Endodermal cell (in vitro differentiated cells): ENCODE measurements around the gene LRRC17. TPM values are rescaled to one million over a fixed set of nuclear protein-coding genes. Genes with fewer than 3 reads are reported as not detected.
A peak's percentile ranks its signal among the peaks of the same experiment; 100 is the strongest.

Experiments
- DNase-seq: peaks from one replicate; pipeline ENCODE4 v3.0.0-alpha.2; 2017
- H3K27ac ChIP-seq: 2 replicates; pipeline ENCODE4 v1.5.1; 2013; ENCODE audit warnings: mild to moderate bottlenecking, low read depth, low read length, moderate library complexity
- H3K27me3 ChIP-seq: 2 replicates; pipeline ENCODE4 v1.6.1; 2013; ENCODE audit warnings: mild to moderate bottlenecking, low read length, moderate library complexity; ENCODE audit not compliant: insufficient read depth, control insufficient read depth, poor library complexity, severe bottlenecking
- H3K36me3 ChIP-seq: 2 replicates; pipeline ENCODE4 v1.7.0; 2013; ENCODE audit warnings: mild to moderate bottlenecking, low read length, moderate library complexity; ENCODE audit not compliant: control insufficient read depth, insufficient read depth
- H3K4me1 ChIP-seq: one replicate; pipeline ENCODE4 v1.7.0; 2013; ENCODE audit warnings: low read length; ENCODE audit not compliant: control insufficient read depth, insufficient read depth
- H3K4me3 ChIP-seq: 2 replicates; pipeline ENCODE4 v1.5.1; 2013; ENCODE audit warnings: mild to moderate bottlenecking, low read length, moderate library complexity
- H3K9ac ChIP-seq: 2 replicates; pipeline ENCODE4 v1.6.1; 2013; ENCODE audit warnings: mild to moderate bottlenecking, low read length, moderate library complexity; ENCODE audit not compliant: poor library complexity, severe bottlenecking; ENCODE audit errors: extremely low read depth
- H3K9me3 ChIP-seq: 2 replicates; pipeline ENCODE4 v1.6.1; 2013; ENCODE audit warnings: mild to moderate bottlenecking, low read length, moderate library complexity; ENCODE audit not compliant: control insufficient read depth
- H3K27ac Mint-ChIP-seq: 2 replicates; pipeline ENCODE4 v1.8.0; 2020; ENCODE audit warnings: mixed read lengths
- H3K27me3 Mint-ChIP-seq: 2 replicates; pipeline ENCODE4 v1.8.0; 2021; ENCODE audit warnings: mild to moderate bottlenecking, mixed read lengths; ENCODE audit not compliant: insufficient read depth
- H3K36me3 Mint-ChIP-seq: 2 replicates; pipeline ENCODE4 v1.8.0; 2020; ENCODE audit warnings: low read depth, mixed read lengths
- H3K4me1 Mint-ChIP-seq: 2 replicates; pipeline ENCODE4 v1.8.0; 2020; ENCODE audit warnings: mixed read lengths
- H3K4me3 Mint-ChIP-seq: 2 replicates; pipeline ENCODE4 v1.8.0; 2020; ENCODE audit warnings: mild to moderate bottlenecking, moderate library complexity, mixed read lengths
- H3K9me3 Mint-ChIP-seq: 2 replicates; pipeline ENCODE4 v1.8.0; 2020; ENCODE audit warnings: mild to moderate bottlenecking, mixed read lengths
- WGBS, 2 experiments: methylation state at CpG; one replicate each; pipeline versions ENCODE4 v1.1.5 to v1.1.7; 2013; ENCODE audit warnings: missing lambda C conversion rate in 2 of 2, mixed read lengths in 1 of 2; ENCODE audit not compliant: insufficient coverage in 1 of 2, insufficient read length in 1 of 2; 5-methylcytosine and 5-hydroxymethylcytosine counted together
- total RNA-seq, 2 donors: library from RNA; stranded (reverse); fragmentation: NEBNext Ultra II Directional in 1 of 2; extraction: Animal tissue kit (Norgen Biotek cat#: 25700) in 1 of 2; gene quantifications; 2 replicates in 1 of 2; 3 replicates in 1 of 2; pipeline ENCODE4 v1.2.1, GENCODE V29; 2021
- TF ChIP-seq, protein P1 (sequence below): fragments of 200-600 bp; sonication (generic); conservative IDR thresholded peaks from 2 replicates; pipeline ENCODE4 v1.5.0; 2021; ENCODE audit warnings: antibody characterized with exemption, mild to moderate bottlenecking

LRRC17 gene
- total RNA-seq, 2 donors from 2014 or later: 0.18 to 0.53 TPM

DNA sequence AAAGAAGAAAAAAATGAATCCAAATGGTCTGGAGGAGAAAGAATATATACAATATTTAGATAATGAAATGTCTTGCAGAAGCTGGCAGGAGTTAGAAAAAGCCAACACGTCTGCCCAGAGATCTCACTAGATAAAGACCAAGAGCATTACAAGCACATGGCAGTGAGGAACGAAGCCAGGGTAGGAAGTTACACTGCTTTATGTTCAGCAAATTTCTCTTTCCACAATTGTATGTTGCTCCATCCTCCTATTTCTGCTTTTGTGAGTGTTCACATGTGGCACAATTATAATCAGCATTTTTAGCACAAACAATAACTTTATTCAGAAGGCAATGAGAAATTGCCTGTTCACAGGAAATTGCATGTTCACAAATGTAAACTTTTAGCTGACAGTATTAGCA is 53.7 kb downstream of the LRRC17 start:
- no peak overlapping the region for H3K27ac Mint-ChIP-seq
- TF ChIP-seq, protein P1, sequence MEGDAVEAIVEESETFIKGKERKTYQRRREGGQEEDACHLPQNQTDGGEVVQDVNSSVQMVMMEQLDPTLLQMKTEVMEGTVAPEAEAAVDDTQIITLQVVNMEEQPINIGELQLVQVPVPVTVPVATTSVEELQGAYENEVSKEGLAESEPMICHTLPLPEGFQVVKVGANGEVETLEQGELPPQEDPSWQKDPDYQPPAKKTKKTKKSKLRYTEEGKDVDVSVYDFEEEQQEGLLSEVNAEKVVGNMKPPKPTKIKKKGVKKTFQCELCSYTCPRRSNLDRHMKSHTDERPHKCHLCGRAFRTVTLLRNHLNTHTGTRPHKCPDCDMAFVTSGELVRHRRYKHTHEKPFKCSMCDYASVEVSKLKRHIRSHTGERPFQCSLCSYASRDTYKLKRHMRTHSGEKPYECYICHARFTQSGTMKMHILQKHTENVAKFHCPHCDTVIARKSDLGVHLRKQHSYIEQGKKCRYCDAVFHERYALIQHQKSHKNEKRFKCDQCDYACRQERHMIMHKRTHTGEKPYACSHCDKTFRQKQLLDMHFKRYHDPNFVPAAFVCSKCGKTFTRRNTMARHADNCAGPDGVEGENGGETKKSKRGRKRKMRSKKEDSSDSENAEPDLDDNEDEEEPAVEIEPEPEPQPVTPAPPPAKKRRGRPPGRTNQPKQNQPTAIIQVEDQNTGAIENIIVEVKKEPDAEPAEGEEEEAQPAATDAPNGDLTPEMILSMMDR: no peak

DNA sequence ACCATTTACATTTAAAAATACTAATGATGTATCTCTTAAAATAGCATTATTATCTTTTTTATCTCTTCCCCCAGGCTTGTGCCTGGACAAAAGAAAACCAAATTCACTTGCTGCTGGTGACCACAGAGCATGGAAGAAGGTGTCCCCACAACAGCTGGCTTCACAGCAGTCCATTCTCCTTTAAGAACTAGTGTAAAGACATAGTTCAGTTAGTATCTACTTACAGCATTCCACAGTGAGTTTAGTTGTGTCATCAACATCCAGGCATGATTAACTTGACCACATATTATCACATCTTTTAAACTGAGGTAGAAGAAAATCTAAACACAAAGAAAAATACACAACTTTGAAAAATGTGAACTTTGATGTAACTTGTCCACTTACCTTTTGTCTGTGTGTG is 55.0 kb downstream of the LRRC17 start:
- Histone ChIP-seq H3K36me3 (no peaks in the 10 kb centered on the region), H3K9me3 (peaks cover 5% of the 10 kb centered on the region), H3K9ac (no peak overlapping the region), H3K4me1 (no peaks in the 10 kb centered on the region), H3K27me3 (no peaks in the 10 kb centered on the region), H3K4me3 (no peak overlapping the region), H3K27ac (no peak overlapping the region)
- no peaks in the 10 kb centered on the region for H3K27me3 Mint-ChIP-seq
- no peaks in the 10 kb centered on the region for H3K36me3 Mint-ChIP-seq
- no peak for DNase-seq
- TF ChIP-seq, protein P1: no peak
- H3K4me3 Mint-ChIP-seq: no peak overlapping the region
- H3K9me3 Mint-ChIP-seq: no peaks in the 10 kb centered on the region
- H3K27ac Mint-ChIP-seq: peak overlapping the region; percentile 35
- H3K4me1 Mint-ChIP-seq: peaks cover 9% of the 10 kb centered on the region

More for the DNA sequence above, 53.7 kb downstream of the LRRC17 start:
- 96 to 98% methylated on average over 2 of the region's 2 CpGs for WGBS, 2 experiments
- no peaks in the 10 kb centered on the region for H3K36me3 Mint-ChIP-seq
- Histone ChIP-seq H3K27ac (no peak overlapping the region), H3K36me3 (no peaks in the 10 kb centered on the region), H3K9ac (no peak overlapping the region), H3K27me3 (no peaks in the 10 kb centered on the region), H3K4me3 (no peak overlapping the region), H3K9me3 (peaks cover 5% of the 10 kb centered on the region), H3K4me1 (no peaks in the 10 kb centered on the region)
- no peak for DNase-seq
- H3K27me3 Mint-ChIP-seq: no peaks in the 10 kb centered on the region
- H3K4me3 Mint-ChIP-seq: no peak overlapping the region
- H3K9me3 Mint-ChIP-seq: peaks cover 4% of the 10 kb centered on the region
- peaks cover 9% of the 10 kb centered on the region for H3K4me1 Mint-ChIP-seq

DNA sequence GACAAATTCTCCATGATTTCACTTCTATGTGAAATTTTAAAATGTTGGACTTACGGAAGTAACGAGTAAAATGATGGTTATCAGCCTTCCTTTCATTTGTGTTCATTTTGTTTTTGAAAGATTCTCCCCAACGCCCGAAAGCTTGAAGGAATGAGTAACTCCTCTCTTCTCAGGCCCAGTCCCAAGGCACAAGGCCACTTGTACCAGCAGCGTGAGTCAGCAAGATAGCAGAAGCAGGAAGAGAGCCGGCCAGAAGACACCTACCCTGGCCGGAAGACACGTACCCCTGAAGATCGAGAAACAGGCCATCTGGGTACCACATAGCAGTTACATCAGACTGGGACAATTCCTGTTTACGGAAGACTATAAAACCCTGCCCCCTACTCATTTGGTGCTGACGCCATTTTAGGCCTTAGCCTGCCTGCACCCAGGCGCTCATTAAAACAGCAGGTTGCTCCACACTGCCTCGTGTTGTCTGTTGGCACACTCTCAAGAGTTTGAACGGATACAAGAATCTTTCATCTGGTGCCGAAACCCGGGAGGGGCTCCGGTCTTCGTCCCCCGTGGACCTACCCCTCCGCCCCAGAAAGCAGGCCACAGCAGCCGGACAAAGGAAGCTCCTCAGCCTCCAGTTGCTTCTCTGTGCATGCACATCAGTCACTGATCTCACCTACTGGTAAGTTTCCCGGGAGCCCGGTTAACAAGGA is 60.4 kb downstream of the LRRC17 start:
- H3K27ac Mint-ChIP-seq: no peak overlapping the region
- no peaks in the 10 kb centered on the region for H3K4me1 ChIP-seq
- H3K36me3 ChIP-seq: no peaks in the 10 kb centered on the region
- no peaks in the 10 kb centered on the region for H3K27me3 Mint-ChIP-seq
- TF ChIP-seq, protein P1: no peak
- no peak overlapping the region for H3K4me3 Mint-ChIP-seq
- peaks cover 4% of the 10 kb centered on the region for H3K36me3 Mint-ChIP-seq
- H3K4me3 ChIP-seq: no peak overlapping the region
- peaks cover 3% of the 10 kb centered on the region for H3K4me1 Mint-ChIP-seq
- no peak for DNase-seq
- H3K27me3 ChIP-seq: no peaks in the 10 kb centered on the region
- 97 to 98% methylated on average over 17 to 23 of the region's 23 CpGs for WGBS, 2 experiments
- no peaks in the 10 kb centered on the region for H3K9me3 ChIP-seq
- H3K9me3 Mint-ChIP-seq: no peaks in the 10 kb centered on the region
- no peak overlapping the region for H3K27ac ChIP-seq
- no peak overlapping the region for H3K9ac ChIP-seq
